Hepatocyte (in vitro differentiated cells): ENCODE measurements around the gene CD300H. TPM values are rescaled to one million over a fixed set of nuclear protein-coding genes. Genes with fewer than 3 reads are reported as not detected.

ENCODE experiments used
- DNase-seq: peaks from one replicate; pipeline ENCODE4 v3.0.0-alpha.2; 2016; ENCODE audit warnings: low spot score
- H2AFZ ChIP-seq: fragments of 200-600 bp; sonication (generic); 2 replicates; pipeline ENCODE4 v1.6.0; 2016; ENCODE audit warnings: antibody characterized with exemption, mild to moderate bottlenecking
- H3K27ac ChIP-seq: fragments of 200-600 bp; sonication (generic); 2 replicates; pipeline ENCODE4 v1.5.1; 2016; ENCODE audit warnings: mild to moderate bottlenecking
- H3K27me3 ChIP-seq: fragments of 200-600 bp; sonication (generic); 2 replicates; pipeline ENCODE4 v1.6.1; 2016
- H3K36me3 ChIP-seq: fragments of 200-600 bp; sonication (generic); replicated peaks from 2 replicates; pipeline ENCODE4 v1.5.1; 2016; ENCODE audit warnings: low read depth; ENCODE audit not compliant: insufficient read depth
- H3K4me1 ChIP-seq: fragments of 200-600 bp; sonication (generic); 2 replicates; pipeline ENCODE4 v1.5.1; 2016; ENCODE audit warnings: mild to moderate bottlenecking, moderate library complexity; ENCODE audit not compliant: insufficient read depth
- H3K4me2 ChIP-seq: fragments of 200-600 bp; sonication (generic); 2 replicates; pipeline ENCODE4 v1.6.0; 2016
- H3K4me3 ChIP-seq: fragments of 200-600 bp; sonication (generic); 2 replicates; pipeline ENCODE4 v1.5.1; 2016; ENCODE audit warnings: mild to moderate bottlenecking
- H3K79me2 ChIP-seq: fragments of 200-600 bp; sonication (generic); 2 replicates; pipeline ENCODE4 v1.6.0; 2017; ENCODE audit warnings: mild to moderate bottlenecking
- H3K9me2 ChIP-seq: fragments of 200-600 bp; sonication (generic); replicated peaks from 2 replicates; pipeline ENCODE4 v1.6.0; 2017; ENCODE audit warnings: mild to moderate bottlenecking; ENCODE audit not compliant: insufficient read depth
- H3K9me3 ChIP-seq: fragments of 200-600 bp; sonication (generic); 2 replicates; pipeline ENCODE4 v1.5.1; 2016; ENCODE audit warnings: low read depth, mild to moderate bottlenecking
- H4K20me1 ChIP-seq: fragments of 200-600 bp; sonication (generic); 2 replicates; pipeline ENCODE4 v1.6.0; 2016; ENCODE audit warnings: mild to moderate bottlenecking; ENCODE audit not compliant: insufficient read depth, poor library complexity, severe bottlenecking
- EZH2 ChIP-seq: fragments of 200-600 bp; sonication (generic); IDR thresholded peaks from 2 replicates; pipeline ENCODE4 v1.6.1; 2016; ENCODE audit warnings: antibody characterized with exemption, mild to moderate bottlenecking, borderline replicate concordance
- EZH2phosphoT487 ChIP-seq: fragments of 200-600 bp; sonication (generic); IDR thresholded peaks from one replicate; pipeline ENCODE4 v1.6.1; 2018; ENCODE audit warnings: antibody characterized with exemption, mild to moderate bottlenecking, low read depth, moderate library complexity; ENCODE audit not compliant: unreplicated experiment, severe bottlenecking
- WGBS: methylation state at CpG from one replicate; pipeline ENCODE4 v1.1.6; 2016; ENCODE audit warnings: low lambda C conversion rate; ENCODE audit errors: missing lambda C conversion rate; 5-methylcytosine and 5-hydroxymethylcytosine counted together
- polyA plus RNA-seq: library from polyadenylated mRNA; unstranded; fragments of >200 nt; fragmentation: Nextera tagmentation; extraction: Ambion mirVana; gene quantifications from 2 replicates; pipeline ENCODE4 v1.2.1, GENCODE V29; 2016
- total RNA-seq: library from RNA; depleted of rRNA; stranded (reverse); fragments of >200 nt; gene quantifications from 2 replicates; pipeline ENCODE4 v1.2.3, GENCODE V29; 2014
- TF ChIP-seq, protein P1 (sequence below): fragments of 200-600 bp; sonication (generic); IDR thresholded peaks from 2 replicates; pipeline ENCODE4 v1.5.1; 2016; ENCODE audit warnings: antibody characterized with exemption, mild to moderate bottlenecking; ENCODE audit not compliant: poor library complexity

Gene CD300H
- total and polyA plus RNA-seq, 2 experiments from 2014 or later: 0.67 TPM; not detected in 1

GRCh38 chr17:74608511-74608910 lies 41.2 kb upstream of the CD300H start:
- 89% methylated on average over 3 of the region's 3 CpGs for WGBS
- H3K27me3 ChIP-seq: peaks cover 7% of the 10 kb centered on the region

GRCh38 chr17:74607221-74607620 lies 39.9 kb upstream of the CD300H start:
- Histone ChIP-seq H3K4me2 (no peak overlapping the region), H3K27me3 (peaks cover 7% of the 10 kb centered on the region), H3K36me3 (no peaks in the 10 kb centered on the region), H3K4me1 (peaks cover 3% of the 10 kb centered on the region), H3K4me3 (no peak overlapping the region), H2AFZ (no peak overlapping the region), H4K20me1 (no peaks in the 10 kb centered on the region), H3K27ac (no peak overlapping the region), H3K9me3 (no peaks in the 10 kb centered on the region), H3K79me2 (no peaks in the 10 kb centered on the region), H3K9me2 (no peaks in the 10 kb centered on the region)
- DNase-seq: no peak
- no peak for TF ChIP-seq EZH2
- no peak for TF ChIP-seq EZH2phosphoT487
- TF ChIP-seq, protein P1, sequence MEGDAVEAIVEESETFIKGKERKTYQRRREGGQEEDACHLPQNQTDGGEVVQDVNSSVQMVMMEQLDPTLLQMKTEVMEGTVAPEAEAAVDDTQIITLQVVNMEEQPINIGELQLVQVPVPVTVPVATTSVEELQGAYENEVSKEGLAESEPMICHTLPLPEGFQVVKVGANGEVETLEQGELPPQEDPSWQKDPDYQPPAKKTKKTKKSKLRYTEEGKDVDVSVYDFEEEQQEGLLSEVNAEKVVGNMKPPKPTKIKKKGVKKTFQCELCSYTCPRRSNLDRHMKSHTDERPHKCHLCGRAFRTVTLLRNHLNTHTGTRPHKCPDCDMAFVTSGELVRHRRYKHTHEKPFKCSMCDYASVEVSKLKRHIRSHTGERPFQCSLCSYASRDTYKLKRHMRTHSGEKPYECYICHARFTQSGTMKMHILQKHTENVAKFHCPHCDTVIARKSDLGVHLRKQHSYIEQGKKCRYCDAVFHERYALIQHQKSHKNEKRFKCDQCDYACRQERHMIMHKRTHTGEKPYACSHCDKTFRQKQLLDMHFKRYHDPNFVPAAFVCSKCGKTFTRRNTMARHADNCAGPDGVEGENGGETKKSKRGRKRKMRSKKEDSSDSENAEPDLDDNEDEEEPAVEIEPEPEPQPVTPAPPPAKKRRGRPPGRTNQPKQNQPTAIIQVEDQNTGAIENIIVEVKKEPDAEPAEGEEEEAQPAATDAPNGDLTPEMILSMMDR: no peak
- 90% methylated on average over 1 of the region's 1 CpG for WGBS

More at GRCh38 chr17:74608511-74608910, 41.2 kb upstream of the CD300H start:
- TF ChIP-seq EZH2phosphoT487: no peak
- TF ChIP-seq, protein P1: no peak
- no peak for TF ChIP-seq EZH2
- Histone ChIP-seq H3K36me3 (no peaks in the 10 kb centered on the region), H3K9me3 (no peaks in the 10 kb centered on the region), H3K79me2 (no peaks in the 10 kb centered on the region), H3K4me2 (no peak overlapping the region), H2AFZ (no peak overlapping the region), H4K20me1 (no peaks in the 10 kb centered on the region), H3K9me2 (no peaks in the 10 kb centered on the region), H3K27ac (no peak overlapping the region), H3K4me3 (no peak overlapping the region), H3K4me1 (peaks cover 3% of the 10 kb centered on the region)
- DNase-seq: no peak

DNA sequence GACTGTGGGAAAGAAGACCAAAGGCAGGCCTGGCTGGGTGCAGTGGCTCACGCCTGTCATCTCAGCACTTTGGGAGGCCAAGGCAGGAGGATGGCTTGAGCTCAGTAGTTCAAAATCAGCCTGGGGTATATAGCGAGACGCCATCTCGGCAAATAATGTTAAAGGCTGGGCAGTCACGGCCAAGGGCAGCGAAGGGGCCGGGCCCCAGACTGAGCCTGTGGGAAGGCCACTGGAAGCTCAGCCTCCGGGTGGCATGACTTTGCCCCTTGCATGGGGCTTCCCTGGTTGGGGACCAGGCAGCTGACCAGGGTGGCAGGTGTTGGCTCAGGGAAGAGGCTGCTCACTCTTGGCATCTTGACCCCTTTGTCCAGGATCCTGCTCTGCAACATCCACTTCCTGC lies 38.7 kb upstream of the CD300H start:
- peaks cover 7% of the 10 kb centered on the region for H3K27me3 ChIP-seq
- WGBS: 97% methylated on average over 8 of the region's 8 CpGs
- TF ChIP-seq EZH2phosphoT487 (no peak), EZH2 (no peak)
- TF ChIP-seq, protein P1: no peak

GRCh38 chr17:74605361-74605760 lies 38.1 kb upstream of the CD300H start:
- Histone ChIP-seq H3K36me3 (no peaks in the 10 kb centered on the region), H4K20me1 (no peaks in the 10 kb centered on the region), H3K9me2 (no peaks in the 10 kb centered on the region), H3K4me2 (no peak overlapping the region), H2AFZ (no peak overlapping the region), H3K27ac (peak overlapping the region; percentile 74), H3K4me3 (no peak overlapping the region), H3K79me2 (no peaks in the 10 kb centered on the region), H3K4me1 (peaks cover 3% of the 10 kb centered on the region), H3K27me3 (peaks cover 7% of the 10 kb centered on the region), H3K9me3 (no peaks in the 10 kb centered on the region)
- no peak for TF ChIP-seq EZH2phosphoT487
- TF ChIP-seq EZH2: no peak
- TF ChIP-seq, protein P1: no peak
- WGBS: 60% methylated on average over 10 of the region's 10 CpGs
- DNase-seq: peak; percentile 78

More for the DNA sequence above, 38.7 kb upstream of the CD300H start:
- Histone ChIP-seq H3K9me3 (no peaks in the 10 kb centered on the region), H3K4me3 (no peak overlapping the region), H3K4me1 (peaks cover 3% of the 10 kb centered on the region), H3K36me3 (no peaks in the 10 kb centered on the region), H3K4me2 (no peak overlapping the region), H3K79me2 (no peaks in the 10 kb centered on the region), H3K27ac (no peak overlapping the region), H2AFZ (no peak overlapping the region), H3K9me2 (no peaks in the 10 kb centered on the region), H4K20me1 (no peaks in the 10 kb centered on the region)
- DNase-seq: no peak
